NCI-H1105 treated with DMSO at 0.1 percent for 48 hours (cell line): ENCODE data around the gene ANKRD63.

ENCODE experiments used
- DNase-seq: peaks from one replicate; lab custom pipeline; 2025; lab: John Stamatoyannopoulos, UW

The ANKRD63 gene

GRCh38 chr15:40279437-40280141 lies 3.3 kb downstream of the ANKRD63 start:
- DNase-seq = peak; percentile 7

- DNase-seq = no peak
These were observed 4.8 kb downstream of the ANKRD63 start for GRCh38 chr15:40278026-40278425.

- no peak for DNase-seq
These were observed 5.4 kb downstream of the ANKRD63 start for GRCh38 chr15:40277471-40277870.

- no peak for DNase-seq
These were observed 5.9 kb downstream of the ANKRD63 start for GRCh38 chr15:40276927-40277326.

- no peak for DNase-seq
These were observed 6.9 kb downstream of the ANKRD63 start for GRCh38 chr15:40275954-40276353.

GRCh38 chr15:40275523-40275922 lies 7.3 kb downstream of the ANKRD63 start:
- no peak for DNase-seq

- peak; percentile 53 for DNase-seq
These were observed 8.3 kb downstream of the ANKRD63 start for GRCh38 chr15:40274350-40275274.

- no peak for DNase-seq
These were observed 9.4 kb downstream of the ANKRD63 start for GRCh38 chr15:40273428-40273827.

GRCh38 chr15:40272485-40273056 lies 10.3 kb downstream of the ANKRD63 start:
- DNase-seq = no peak

GRCh38 chr15:40271685-40272484 lies 11.0 kb downstream of the ANKRD63 start:
- DNase-seq = no peak

GRCh38 chr15:40270246-40270995 lies 12.4 kb downstream of the ANKRD63 start:
- no peak for DNase-seq

GRCh38 chr15:40269604-40270003 lies 13.3 kb downstream of the ANKRD63 start:
- DNase-seq = no peak

GRCh38 chr15:40267670-40268069 lies 15.2 kb downstream of the ANKRD63 start:
- no peak for DNase-seq

- DNase-seq = no peak
These were observed 16.0 kb downstream of the ANKRD63 start for GRCh38 chr15:40266828-40267304.

- no peak for DNase-seq
These were observed 17.0 kb downstream of the ANKRD63 start for GRCh38 chr15:40265875-40266274.

- DNase-seq = no peak
These were observed 17.5 kb downstream of the ANKRD63 start for GRCh38 chr15:40265355-40265754.

GRCh38 chr15:40264321-40265153 lies 18.3 kb downstream of the ANKRD63 start:
- no peak for DNase-seq

GRCh38 chr15:40263024-40263754 lies 19.7 kb downstream of the ANKRD63 start:
- no peak for DNase-seq

GRCh38 chr15:40259021-40259420 lies 23.8 kb downstream of the ANKRD63 start:
- no peak for DNase-seq
